ENCODE measurements around the gene MT1H.
"Not testable (repeated sequence)": the region's sequence is repeated elsewhere in the genome, so short reads cannot be mapped to it uniquely, and the experiment has no call there.

The MT1H gene

GRCh38 chr16:56669005-56669839, at the start of gene MT1H:
TSS of gene MT1H (plus strand) at chr16:56669814. CDS start at chr16:56669885, 71 bp downstream.
- DNase-seq (ENCODE audit: extremely low read depth in 1 of 2, low read depth in 1 of 2), result no peak

GRCh38 chr16:56620339-56620897, 49.2 kb upstream of the MT1H start:
- no peak for DNase-seq (ENCODE audit: extremely low read depth in 1 of 2, low read depth in 1 of 2)

- DNase-seq (ENCODE audit: extremely low read depth in 1 of 2, low read depth in 1 of 2), result not testable (repeated sequence)
Observed at GRCh38 chr16:56621665-56622445, 47.8 kb upstream of the MT1H start.

GRCh38 chr16:56623184-56623583, 46.4 kb upstream of the MT1H start:
- DNase-seq (ENCODE audit: extremely low read depth in 1 of 2, low read depth in 1 of 2), result not testable (repeated sequence)

- DNase-seq (ENCODE audit: extremely low read depth in 1 of 2, low read depth in 1 of 2), result no peak
Observed at GRCh38 chr16:56623637-56624036, 46.0 kb upstream of the MT1H start.

- DNase-seq (ENCODE audit: extremely low read depth in 1 of 2, low read depth in 1 of 2), result no peak
Observed at GRCh38 chr16:56625140-56625942, 44.3 kb upstream of the MT1H start, which contains the start of gene MT1E. TSS of gene MT1E (plus strand) at chr16:56625781. CDS start at chr16:56625852, 71 bp downstream.

- DNase-seq (ENCODE audit: extremely low read depth in 1 of 2, low read depth in 1 of 2), result no peak
Observed at GRCh38 chr16:56625943-56626654, 43.5 kb upstream of the MT1H start.

- DNase-seq (ENCODE audit: extremely low read depth in 1 of 2, low read depth in 1 of 2), result no peak
Observed at GRCh38 chr16:56626685-56627084, 42.9 kb upstream of the MT1H start.

- DNase-seq (ENCODE audit: extremely low read depth in 1 of 2, low read depth in 1 of 2), result no peak
Observed at GRCh38 chr16:56628486-56629350, 40.9 kb upstream of the MT1H start.

GRCh38 chr16:56629531-56629930, 40.1 kb upstream of the MT1H start:
- DNase-seq (ENCODE audit: extremely low read depth in 1 of 2, low read depth in 1 of 2), result no peak

GRCh38 chr16:56630134-56630533, 39.5 kb upstream of the MT1H start:
- no peak for DNase-seq (ENCODE audit: extremely low read depth in 1 of 2, low read depth in 1 of 2)

GRCh38 chr16:56631197-56631596, 38.4 kb upstream of the MT1H start:
- no peak for DNase-seq (ENCODE audit: extremely low read depth in 1 of 2, low read depth in 1 of 2)

GRCh38 chr16:56631832-56632155, 37.8 kb upstream of the MT1H start:
- no peak for DNase-seq (ENCODE audit: extremely low read depth in 1 of 2, low read depth in 1 of 2)

GRCh38 chr16:56632156-56632847, 37.3 kb upstream of the MT1H start, which contains the start of gene MT1M:
TSS of gene MT1M (plus strand) at chr16:56632659. CDS start at chr16:56632732, 73 bp downstream.
- DNase-seq (ENCODE audit: extremely low read depth in 1 of 2, low read depth in 1 of 2), result no peak

GRCh38 chr16:56632848-56633365, 36.7 kb upstream of the MT1H start:
- DNase-seq (ENCODE audit: extremely low read depth in 1 of 2, low read depth in 1 of 2), result no peak

- no peak for DNase-seq (ENCODE audit: extremely low read depth in 1 of 2, low read depth in 1 of 2)
Observed at GRCh38 chr16:56633535-56633934, 36.1 kb upstream of the MT1H start.

- DNase-seq (ENCODE audit: extremely low read depth in 1 of 2, low read depth in 1 of 2), result no peak
Observed at GRCh38 chr16:56634715-56635440, 34.7 kb upstream of the MT1H start.
